Globus pallidus (tissue), 1 donor: ENCODE data around the gene PRICKLE2.

Experiments
- DNase-seq: peaks from one replicate; pipeline ENCODE4 v3.0.0-alpha.2; 2015; ENCODE audit warnings: low spot score

The PRICKLE2 gene

GRCh38 chr3:64073158-64073761 is 152.0 kb downstream of the PRICKLE2 start:
- DNase-seq, result no peak

GRCh38 chr3:64072126-64072525 is 153.1 kb downstream of the PRICKLE2 start:
- peak; percentile 33 for DNase-seq

- DNase-seq, result no peak
Observed at GRCh38 chr3:64070704-64071103, 154.6 kb downstream of the PRICKLE2 start.

- no peak for DNase-seq
Observed at GRCh38 chr3:64067506-64068346, 157.5 kb downstream of the PRICKLE2 start.

DNA sequence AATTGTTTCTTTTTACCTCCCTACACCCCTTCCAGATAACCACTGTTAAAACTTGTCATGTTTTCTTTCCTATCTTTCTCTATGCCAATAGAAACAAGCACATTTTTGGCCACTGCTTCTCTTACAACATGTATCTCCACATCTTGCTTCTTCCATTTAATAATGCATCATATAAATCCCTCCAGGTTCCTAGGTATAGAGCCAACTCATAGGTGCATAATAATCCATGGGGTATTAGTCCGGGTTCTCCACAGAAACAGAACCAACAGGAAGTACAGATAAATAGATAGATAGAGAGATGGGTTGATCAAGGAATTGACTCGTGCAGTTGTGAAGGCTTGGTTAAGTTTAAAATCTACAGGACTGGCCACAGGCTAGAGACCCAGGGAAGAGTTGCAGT is 160.5 kb downstream of the PRICKLE2 start:
- DNase-seq, result no peak

- no peak for DNase-seq
Observed at GRCh38 chr3:64063983-64064438, 161.3 kb downstream of the PRICKLE2 start.

DNA sequence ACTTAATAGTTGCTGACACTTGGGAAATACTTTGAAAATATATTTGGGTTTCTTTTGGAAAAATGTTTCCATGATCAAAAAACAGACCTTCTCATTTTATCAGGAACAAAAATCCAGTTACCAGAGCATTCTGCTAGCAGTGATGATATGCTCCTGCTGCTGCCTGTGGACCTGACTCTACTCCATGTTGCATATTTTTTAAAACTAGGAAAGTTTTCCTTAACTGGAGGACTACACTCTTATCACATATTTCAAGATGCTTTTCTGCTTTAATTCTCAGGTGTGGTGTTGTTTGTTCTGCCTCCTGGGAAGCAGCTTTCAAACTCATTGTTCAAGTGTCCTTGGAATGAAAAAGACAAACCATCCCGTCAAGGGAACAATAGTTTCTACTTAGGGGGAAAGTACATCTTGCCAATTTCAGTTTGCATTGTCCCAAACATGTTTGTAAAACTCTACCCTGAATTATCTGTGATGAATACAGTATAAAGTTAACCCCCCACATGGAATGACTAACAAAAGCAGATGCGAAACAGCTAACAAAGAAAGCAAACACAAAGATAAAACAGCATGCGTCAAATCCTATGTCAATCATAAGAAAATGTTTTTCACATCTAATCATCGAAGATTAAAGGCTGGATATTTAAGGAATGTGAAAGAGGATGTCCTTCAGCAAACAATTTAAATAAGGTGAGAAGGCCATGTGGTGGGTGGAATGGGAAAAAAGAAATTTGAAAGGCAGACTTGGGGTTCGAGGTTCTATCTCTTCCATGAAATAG is 161.9 kb downstream of the PRICKLE2 start:
- DNase-seq, result no peak

GRCh38 chr3:64061628-64062027 is 163.6 kb downstream of the PRICKLE2 start:
- no peak for DNase-seq

DNA sequence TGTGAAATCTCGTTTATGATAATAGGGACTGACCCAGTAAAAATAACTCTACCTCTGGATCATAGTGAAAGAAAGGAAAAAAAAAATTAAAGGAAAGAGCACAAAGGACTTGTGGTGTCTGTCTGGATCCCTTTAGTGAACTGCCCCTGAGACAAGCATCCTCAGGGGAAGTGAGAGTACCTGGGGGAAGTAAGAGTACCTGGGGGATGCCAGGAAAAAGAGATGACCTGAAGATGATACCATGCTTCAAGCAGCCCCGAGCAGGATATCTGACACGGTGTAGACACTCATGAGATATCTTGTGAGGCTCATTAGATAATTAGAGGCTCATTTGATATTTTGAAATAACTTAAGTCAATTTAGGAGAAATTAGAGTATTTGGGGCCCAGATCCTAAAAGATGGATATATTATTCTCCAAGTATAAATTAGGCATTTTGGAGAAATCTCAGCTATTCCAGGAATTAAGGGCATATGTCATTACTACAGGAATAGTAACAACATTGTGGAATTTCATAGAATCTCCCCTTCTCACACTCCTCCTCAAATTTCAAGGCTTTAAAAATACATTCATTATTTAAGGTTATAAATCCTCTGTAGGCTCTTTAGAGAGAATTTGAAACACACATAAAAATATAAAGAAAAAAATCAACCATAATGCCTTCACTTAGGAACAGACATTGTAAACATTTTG is 165.6 kb downstream of the PRICKLE2 start:
- DNase-seq, result no peak

GRCh38 chr3:64058566-64058965 is 166.7 kb downstream of the PRICKLE2 start:
- DNase-seq, result no peak

DNA sequence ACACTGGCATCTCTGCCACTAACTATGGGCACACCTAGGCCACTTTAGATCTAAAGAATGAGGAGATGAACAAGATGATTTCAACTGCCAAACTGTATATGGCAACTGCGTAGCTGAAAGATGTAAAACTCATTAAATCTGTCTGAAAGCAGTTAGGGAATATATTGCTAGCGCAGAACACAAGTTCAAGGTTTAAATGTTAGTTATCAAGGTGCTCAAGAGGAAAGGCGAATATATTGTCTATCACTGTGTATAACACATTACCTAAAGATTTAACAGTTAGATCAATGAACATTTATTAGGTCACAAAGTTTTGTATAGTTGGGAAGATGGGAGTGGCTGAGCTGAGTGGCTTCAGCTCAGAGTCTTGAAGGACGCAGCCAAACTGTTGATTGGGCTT is 168.0 kb downstream of the PRICKLE2 start:
- no peak for DNase-seq

DNA sequence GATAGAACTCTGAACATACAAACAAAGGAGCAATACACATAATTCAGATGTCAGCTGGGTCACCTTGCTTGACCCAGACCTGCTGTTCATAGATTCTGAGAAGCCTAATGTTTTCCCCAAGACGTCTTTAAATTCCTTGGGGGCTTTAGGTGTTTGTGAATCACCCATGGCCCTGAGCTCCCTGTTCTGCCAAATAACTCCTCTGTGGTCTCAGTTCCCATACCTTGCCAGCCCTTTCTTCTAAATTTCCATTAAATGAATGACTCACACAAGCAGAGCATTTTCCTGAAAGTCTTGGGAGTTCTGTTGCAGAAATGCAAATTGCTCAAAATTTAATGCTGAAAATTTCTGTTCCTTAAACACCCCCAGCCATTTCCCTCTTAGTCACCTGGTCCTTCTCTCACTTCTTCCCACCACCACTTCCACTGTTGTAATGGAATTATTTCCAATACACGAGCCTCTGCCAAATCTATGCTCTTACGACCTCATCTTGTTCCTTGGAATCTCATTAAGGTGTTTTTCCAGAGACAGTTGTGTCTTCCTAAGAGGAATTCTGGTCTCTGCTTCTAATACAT is 168.6 kb downstream of the PRICKLE2 start:
- no peak for DNase-seq

GRCh38 chr3:64055076-64055475 is 170.2 kb downstream of the PRICKLE2 start:
- no peak for DNase-seq

GRCh38 chr3:64054488-64054887 is 170.8 kb downstream of the PRICKLE2 start:
- DNase-seq, result no peak

GRCh38 chr3:64053581-64053980 is 171.7 kb downstream of the PRICKLE2 start:
- no peak for DNase-seq

DNA sequence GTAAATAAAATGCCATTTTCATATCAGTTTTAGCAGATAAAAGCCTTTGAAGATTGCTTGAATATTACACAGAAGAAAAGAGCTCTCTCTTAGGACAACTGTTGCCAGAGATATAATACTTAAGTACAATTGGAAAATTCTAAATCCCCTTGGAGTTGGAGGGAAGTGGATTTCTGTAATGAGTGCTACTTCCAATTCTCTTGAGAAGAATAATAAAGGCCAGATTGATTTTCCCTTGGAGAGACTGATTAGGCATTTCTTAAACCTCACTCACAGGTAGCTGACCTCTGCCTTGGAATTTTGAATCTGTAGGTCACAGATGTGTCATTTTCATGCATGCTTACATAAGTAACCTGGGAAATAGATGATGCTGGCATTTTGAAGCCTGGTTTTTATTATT is 172.1 kb downstream of the PRICKLE2 start:
- no peak for DNase-seq

DNA sequence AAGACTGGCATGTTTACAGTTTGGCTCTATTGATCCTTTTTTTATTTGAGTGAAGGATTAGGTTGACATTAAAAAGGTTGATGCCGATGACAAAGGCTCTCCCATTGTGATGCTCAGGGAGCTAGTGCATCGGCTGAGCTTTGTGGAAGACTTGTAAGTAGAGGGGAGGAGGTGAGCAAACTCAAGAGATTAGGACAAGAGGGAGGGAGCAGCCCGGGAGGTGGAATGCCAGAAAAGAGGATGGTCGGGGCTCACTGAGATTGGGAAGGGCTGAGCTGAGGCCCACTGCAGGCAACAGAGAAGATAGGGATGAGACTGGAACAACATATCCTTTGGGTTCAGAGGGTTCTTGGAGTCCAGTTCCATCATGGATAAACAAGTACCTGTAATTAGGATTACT is 175.4 kb downstream of the PRICKLE2 start:
- DNase-seq, result no peak

- DNase-seq, result no peak
Observed at GRCh38 chr3:64049136-64049535, 176.1 kb downstream of the PRICKLE2 start.

GRCh38 chr3:64048631-64049061 is 176.6 kb downstream of the PRICKLE2 start:
- DNase-seq, result no peak

- DNase-seq, result no peak
Observed at GRCh38 chr3:64047787-64048186, 177.5 kb downstream of the PRICKLE2 start.

GRCh38 chr3:64046996-64047594 is 178.2 kb downstream of the PRICKLE2 start:
- DNase-seq, result no peak
